ENCODE data around the gene NRGN. TPM values are rescaled to one million over a fixed set of nuclear protein-coding genes. Genes with fewer than 3 reads are reported as not detected.

Gene NRGN
- total RNA-seq, 6 experiments from 2014 or later = 0.43 to 4.6 (median 1.4) TPM; not detected in 1

- Histone ChIP-seq H3K4me3 (no peak overlapping the region), H3K27ac (no peak overlapping the region), H3K27me3 (no peaks in the 10 kb centered on the region), H3K4me1 (peaks cover 0 to 11% (median 0%) of the 10 kb centered on the region in 4 donors), H3K9me3 (no peaks in the 10 kb centered on the region), H3K36me3 (no peaks in the 10 kb centered on the region)
- TF ChIP-seq CTCF (IDR thresholded peaks at IDR 0.05) = no peak
- no peak for TF ChIP-seq POLR2A (IDR thresholded peaks at IDR 0.05)
- ATAC-seq (no peak), DNase-seq (no peak)
- intact Hi-C loops (cut with DNase I) = no loop called here
- 44% methylated on average over 21 of the region's 21 CpGs for WGBS (ENCODE audit: insufficient coverage, low coverage, low lambda C conversion rate, missing lambda C conversion rate)
Measured at GRCh38 chr11:124738713-124739478, 846 bp upstream of the NRGN start.

DNA sequence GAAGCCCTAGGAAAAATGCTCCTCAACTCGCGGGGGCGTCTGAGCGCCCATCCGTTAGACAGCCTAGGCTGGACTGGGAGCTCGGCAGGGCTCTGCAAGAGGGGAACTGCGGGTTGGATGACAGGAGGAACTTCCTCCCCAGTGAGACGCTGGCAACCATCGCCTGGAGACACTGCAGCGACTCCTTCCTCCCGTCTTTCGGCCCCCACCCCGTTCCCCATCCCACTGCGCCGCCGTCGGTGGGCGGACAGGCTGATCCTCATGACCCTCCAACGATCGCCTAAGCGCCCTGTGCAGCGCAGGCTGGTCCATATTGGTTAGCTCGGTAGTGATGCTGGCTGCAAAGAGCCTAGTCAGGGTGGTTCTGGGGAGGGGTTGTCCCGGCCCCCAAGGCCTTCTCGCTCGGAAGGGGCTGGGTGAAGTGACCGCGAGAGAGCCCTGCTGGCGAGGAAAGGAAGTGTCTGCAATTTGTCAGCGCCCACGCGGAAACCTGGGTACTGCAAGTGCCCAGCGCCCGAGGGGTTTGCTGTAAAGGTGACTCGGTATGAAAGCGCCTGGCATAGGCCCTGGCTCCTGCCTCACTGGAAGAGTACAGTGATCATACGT is 638 bp downstream of the NRGN start:
- Histone ChIP-seq H3K4me1 (peaks cover 0 to 11% (median 0%) of the 10 kb centered on the region in 4 donors), H3K27me3 (peaks cover 0 to 6% of the 10 kb centered on the region in 2 donors), H3K4me3 (peak overlapping the region; percentile 18 to 46 (median 33)), H3K9me3 (no peaks in the 10 kb centered on the region), H3K36me3 (no peaks in the 10 kb centered on the region), H3K27ac (no peak overlapping the region)
- ATAC-seq = peak; percentile 24 to 41 (median 31)
- DNase-seq = peak in 2 of 3 donors; percentile 52 to 70
- WGBS (ENCODE audit: insufficient coverage, low coverage, low lambda C conversion rate, missing lambda C conversion rate) = 5% methylated on average over 12 of the region's 37 CpGs
- intact Hi-C loops (cut with DNase I) = no loop called here
- no peak for TF ChIP-seq POLR2A (IDR thresholded peaks at IDR 0.05)
- TF ChIP-seq CTCF (IDR thresholded peaks at IDR 0.05) = peak; percentile 17 to 28 (median 24)

- TF ChIP-seq POLR2A (IDR thresholded peaks at IDR 0.05) (no peak), CTCF (IDR thresholded peaks at IDR 0.05) (no peak)
- peaks cover 0 to 9% of the 10 kb centered on the region in 2 donors for H3K27me3 ChIP-seq
- H3K9me3 ChIP-seq = no peaks in the 10 kb centered on the region
- H3K4me3 ChIP-seq = no peak overlapping the region
- no peak overlapping the region for H3K27ac ChIP-seq
- intact Hi-C loops (cut with DNase I) = no loop called here
- DNase-seq (no peak), ATAC-seq (no peak)
- no CpG with 5 or more reads among the region's 2 CpGs for WGBS (ENCODE audit: insufficient coverage, low coverage, low lambda C conversion rate, missing lambda C conversion rate)
- peaks cover 0 to 20% (median 0%) of the 10 kb centered on the region in 4 donors for H3K4me1 ChIP-seq
- no peaks in the 10 kb centered on the region for H3K36me3 ChIP-seq
Measured at GRCh38 chr11:124742555-124742954, 2.8 kb downstream of the NRGN start.

- Histone ChIP-seq H3K36me3 (no peaks in the 10 kb centered on the region), H3K27me3 (peaks cover 0 to 9% of the 10 kb centered on the region in 2 donors), H3K4me3 (no peak overlapping the region), H3K27ac (no peak overlapping the region), H3K4me1 (peaks cover 0 to 20% (median 0%) of the 10 kb centered on the region in 4 donors), H3K9me3 (no peaks in the 10 kb centered on the region)
- WGBS (ENCODE audit: insufficient coverage, low coverage, low lambda C conversion rate, missing lambda C conversion rate) = 84% methylated on average over 5 of the region's 6 CpGs
- DNase-seq = no peak
- no peak for ATAC-seq
- TF ChIP-seq POLR2A (IDR thresholded peaks at IDR 0.05) (no peak), CTCF (IDR thresholded peaks at IDR 0.05) (no peak)
- intact Hi-C loops (cut with DNase I) = no loop called here
Measured at GRCh38 chr11:124743050-124743449, 3.3 kb downstream of the NRGN start.
